NCI-H187 (cell line): Measurements from ENCODE around the gene EGFLAM.

Experiments
- DNase-seq, 2 experiments: peaks; one replicate each; lab custom pipeline; 2025; lab: John Stamatoyannopoulos, UW

Gene EGFLAM

GRCh38 chr5:38265546-38266179 is 7.3 kb downstream of the EGFLAM start:
- DNase-seq, result peak; percentile 28 to 47

DNA sequence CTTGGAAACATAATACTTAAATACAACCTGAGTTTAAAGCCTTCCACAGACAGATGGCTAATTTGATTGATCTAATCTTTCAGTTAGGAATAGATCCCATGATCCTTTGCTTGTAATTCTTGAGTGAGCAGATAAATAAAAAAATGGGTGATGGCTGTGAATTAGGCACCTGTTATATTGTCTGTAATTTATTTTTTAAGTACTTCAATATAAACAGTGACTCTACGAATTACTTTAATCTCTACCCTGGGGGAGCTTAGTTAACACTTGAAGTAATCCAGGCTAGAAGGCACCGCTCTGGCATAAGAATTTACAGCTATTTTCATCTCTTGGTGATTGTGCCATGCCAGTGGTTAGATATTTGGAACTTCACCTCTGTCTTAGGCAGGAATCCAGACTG is 9.0 kb downstream of the EGFLAM start:
- DNase-seq, result no peak

GRCh38 chr5:38273626-38274025 is 15.3 kb downstream of the EGFLAM start:
- DNase-seq, result no peak

DNA sequence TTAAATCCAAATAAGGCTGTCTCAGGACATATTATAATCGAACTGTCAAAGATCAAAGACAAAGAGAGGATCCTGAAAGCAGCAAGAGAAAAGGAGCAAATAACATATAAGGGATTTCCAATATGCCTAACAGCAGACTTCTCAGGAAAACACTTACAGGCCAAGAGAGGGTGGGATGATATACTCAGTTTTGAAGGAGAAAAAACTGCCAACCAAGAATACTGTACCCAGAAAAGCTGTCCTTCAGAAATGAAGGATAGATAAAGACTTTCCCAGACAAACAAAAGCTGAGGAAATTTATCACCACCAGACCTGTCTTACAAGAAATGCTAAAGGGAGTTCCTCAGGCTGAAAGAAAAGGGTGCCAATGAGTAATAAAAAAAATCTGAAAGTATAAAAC is 16.0 kb downstream of the EGFLAM start:
- no peak for DNase-seq

GRCh38 chr5:38284384-38284783 is 26.0 kb downstream of the EGFLAM start:
- no peak for DNase-seq

GRCh38 chr5:38285226-38285625 is 26.9 kb downstream of the EGFLAM start:
- no peak for DNase-seq

DNA sequence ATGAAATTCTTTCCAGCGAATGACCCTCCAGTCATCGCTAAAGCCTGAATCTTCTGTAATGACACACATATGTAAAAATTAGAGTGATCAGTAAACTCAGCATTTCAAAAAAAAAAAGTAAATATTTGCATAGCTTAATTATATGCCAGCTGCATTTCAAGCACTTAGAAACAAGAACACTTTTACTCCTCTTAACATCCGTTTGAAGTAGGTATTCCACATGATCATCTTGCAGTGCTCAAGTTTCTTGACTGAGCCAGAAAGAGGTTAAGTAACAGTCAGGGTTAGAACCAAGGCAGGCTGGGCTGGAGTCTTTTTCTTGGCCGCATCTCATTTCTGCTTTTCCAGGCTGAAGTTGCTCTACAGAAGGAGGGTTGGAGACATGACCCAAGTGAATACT is 27.6 kb downstream of the EGFLAM start:
- peak in 1 of 2 experiments; percentile 13 for DNase-seq

GRCh38 chr5:38287124-38287523 is 28.8 kb downstream of the EGFLAM start:
- DNase-seq, result no peak

DNA sequence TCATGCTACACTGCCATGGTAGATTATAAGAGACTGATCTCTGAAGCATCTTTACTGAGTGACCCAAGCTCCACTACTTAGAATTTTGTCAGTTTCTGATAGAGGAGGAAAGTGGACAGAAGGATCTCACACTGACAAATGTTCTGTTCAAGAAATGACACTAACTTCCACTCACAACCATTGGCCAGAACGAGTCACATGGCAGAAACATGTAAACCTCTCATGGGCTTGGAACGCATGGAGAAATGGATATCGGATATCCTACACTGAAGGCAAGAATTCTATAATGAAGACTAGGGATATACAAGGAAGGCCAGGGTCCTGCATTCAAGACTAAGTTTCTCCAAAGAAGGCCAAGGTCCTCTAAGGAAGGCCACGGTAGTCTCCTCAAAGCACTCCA is 31.1 kb downstream of the EGFLAM start:
- DNase-seq, result no peak

GRCh38 chr5:38290028-38290653 is 31.8 kb downstream of the EGFLAM start:
- no peak for DNase-seq

DNA sequence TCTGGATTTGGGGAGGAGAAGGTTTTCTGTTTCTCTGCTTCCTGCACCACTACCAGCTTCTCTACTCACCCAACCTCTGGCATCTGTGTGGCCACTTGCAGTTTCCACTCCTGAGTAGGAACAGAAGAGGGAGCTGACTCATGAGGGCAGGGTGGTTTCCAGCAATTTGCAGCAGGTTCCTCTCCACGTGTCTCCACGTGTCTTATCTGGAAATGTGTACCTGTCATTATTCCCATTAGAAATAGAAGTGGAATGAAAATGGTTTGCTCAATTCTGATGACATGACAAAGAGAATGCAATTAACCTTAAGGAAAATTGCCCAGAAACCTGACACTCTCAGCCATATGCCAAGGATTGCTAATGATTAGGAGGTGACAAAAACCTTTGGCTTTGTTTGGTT is 33.0 kb downstream of the EGFLAM start:
- DNase-seq, result no peak

DNA sequence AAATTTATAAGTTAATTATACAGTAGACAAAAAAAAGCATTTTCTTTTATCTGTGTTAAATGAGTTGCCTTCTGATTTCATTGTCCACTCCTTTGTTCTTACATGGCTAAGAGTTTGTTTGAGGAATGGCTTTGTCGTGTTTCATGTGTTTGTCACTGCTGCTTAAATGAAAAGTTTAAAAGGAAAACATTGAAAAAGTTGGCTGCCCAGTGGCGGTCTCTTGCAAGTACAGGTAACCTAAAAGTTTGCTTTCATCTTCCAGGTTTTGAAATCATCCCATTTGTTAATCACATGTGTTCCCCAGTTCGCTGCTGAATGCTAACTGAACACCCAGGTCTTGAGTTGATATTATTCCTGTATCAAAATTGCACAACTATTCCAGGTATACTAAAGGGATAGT is 33.9 kb downstream of the EGFLAM start:
- no peak for DNase-seq

- DNase-seq, result no peak
Measured at GRCh38 chr5:38295751-38296150, 37.4 kb downstream of the EGFLAM start.

DNA sequence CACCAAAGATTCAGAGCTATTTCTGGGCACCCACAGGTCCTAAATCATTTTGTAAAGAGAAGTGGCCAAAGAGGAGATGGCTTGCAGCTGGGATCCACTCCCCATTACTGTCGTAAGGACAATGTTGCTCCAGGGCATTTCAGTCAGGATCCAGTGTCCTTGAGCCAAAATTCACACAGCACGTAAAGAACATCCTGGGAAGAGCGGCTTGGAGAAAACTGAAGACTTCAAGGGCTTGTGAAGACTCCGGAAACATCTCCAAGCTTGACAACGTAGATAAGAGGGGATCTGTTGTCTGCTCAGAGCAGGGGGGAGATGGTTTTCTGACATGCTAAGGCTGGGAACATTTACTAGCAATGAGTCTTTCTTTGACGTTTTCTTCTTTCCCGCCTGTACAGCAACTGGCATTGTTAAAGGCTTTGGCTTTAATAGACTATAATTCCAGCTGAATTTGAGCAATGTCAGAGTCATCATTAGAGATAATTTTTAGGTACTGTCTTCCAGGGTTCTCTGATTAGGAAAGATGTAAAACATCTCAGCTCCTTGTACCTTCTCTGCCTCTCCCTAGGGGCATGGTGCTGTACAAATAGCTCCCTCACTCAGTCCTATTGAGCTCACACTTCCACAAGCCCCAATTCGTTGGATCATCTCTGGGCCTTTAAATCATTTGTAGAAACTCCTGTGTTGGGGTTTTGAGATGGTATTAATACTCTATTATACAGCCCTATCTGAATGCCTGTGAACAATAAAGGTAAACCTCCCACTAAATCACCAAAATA is 39.7 kb downstream of the EGFLAM start:
- DNase-seq, result no peak

DNA sequence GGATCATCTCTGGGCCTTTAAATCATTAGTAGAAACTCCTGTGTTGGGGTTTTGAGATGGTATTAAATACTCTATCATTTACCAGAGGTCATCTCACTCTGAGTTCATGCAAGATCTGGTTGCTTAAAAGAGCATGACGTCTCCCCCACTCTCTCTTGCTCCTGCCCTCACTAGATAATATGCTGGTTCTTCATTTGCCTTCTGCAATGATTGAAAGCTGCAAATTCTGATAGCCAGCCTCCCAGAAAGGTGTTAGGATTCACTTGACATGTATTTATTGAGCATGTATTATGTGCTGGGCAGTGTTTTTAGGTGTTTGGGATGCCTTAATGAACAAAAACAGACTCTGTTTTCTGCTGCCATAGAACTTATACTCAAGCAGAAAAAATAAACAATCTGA is 41.2 kb downstream of the EGFLAM start:
- no peak for DNase-seq

DNA sequence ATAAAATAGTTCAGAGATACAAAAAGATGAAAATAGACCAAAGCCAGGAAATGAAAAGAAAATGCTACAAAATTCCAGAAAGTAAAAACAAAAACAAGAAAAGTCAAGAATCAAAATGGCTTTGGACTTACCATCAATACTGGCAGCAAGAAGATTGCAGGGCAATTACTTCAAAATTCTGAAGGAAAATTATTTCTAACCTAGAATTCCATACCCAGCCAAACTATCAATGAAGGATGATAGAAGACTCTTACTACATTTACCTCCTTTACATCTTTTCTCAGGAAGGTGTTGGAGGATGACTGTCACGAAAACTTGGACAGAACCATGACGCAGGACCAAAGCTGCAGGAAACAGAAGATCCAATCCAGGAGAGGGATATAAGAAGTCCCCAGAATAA is 46.8 kb downstream of the EGFLAM start:
- DNase-seq, result no peak

DNA sequence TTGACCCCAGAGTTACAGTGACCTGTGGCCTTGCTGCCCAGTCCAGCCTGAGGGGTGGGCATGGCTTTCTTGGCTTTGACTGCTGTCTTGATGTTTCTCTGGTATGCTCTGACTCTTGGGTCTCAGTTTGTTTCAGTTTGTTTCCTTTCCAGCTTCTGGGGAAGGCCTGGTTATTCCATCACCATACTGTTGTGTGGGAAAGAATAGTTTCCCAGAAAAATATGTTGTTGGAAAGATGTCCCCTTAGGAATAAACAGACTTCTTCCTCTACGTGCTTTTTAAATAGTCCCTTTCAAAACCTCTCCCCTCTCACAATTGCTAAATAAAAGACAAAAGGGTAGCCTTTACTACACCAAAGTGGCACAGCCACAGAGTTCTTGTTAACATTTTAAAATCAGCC is 49.5 kb downstream of the EGFLAM start:
- no peak for DNase-seq

DNA sequence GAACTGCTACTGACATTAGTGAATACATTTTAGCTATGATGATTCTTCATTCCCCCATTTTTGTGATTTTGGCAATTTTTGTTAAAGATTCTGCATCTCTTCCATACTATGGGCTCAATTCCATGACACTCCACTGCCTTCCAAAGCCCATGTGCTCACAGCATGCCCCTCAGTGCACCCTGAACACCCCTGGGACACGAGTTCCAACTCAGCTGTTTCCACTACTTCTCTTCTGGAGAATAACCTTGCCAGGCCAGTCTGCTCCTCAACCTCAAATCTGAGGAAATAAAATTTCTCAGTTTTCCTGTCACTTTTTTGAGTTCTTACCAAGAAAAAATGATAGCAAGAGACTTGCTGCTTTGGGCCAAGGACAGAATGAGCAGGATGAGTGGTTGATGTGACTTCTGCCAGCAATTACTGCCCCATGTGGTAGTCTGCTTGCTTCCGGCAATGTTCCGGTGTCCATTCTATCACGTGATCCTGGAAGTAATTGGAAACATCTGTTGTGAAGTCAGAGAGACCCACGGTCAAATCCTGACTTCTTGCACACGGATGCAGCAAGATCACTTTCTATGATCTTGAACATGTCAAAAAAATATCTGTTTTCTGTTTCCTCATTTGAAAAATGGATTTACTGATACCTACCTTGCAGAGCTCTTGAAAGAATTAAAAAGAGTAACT is 58.3 kb downstream of the EGFLAM start:
- no peak for DNase-seq

DNA sequence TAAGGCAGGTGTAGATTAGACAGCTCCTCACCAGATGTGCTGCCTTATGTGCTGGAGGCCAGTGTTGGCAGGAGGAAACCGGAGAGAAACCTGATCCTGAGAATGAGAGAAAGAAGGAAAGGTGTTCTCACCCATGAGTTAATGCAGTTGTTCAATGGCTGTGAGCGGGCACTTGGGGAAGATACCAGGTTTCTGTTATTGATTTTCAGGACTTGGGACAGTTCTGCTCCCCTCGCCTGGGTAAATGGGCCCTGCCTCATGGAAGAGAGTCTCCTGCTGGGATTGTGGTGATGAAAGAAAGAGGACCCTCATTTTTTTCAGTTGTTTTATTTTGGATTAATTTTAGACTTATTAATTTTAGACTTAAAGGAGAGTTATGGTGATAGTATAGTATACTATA is 59.5 kb downstream of the EGFLAM start:
- no peak for DNase-seq

DNA sequence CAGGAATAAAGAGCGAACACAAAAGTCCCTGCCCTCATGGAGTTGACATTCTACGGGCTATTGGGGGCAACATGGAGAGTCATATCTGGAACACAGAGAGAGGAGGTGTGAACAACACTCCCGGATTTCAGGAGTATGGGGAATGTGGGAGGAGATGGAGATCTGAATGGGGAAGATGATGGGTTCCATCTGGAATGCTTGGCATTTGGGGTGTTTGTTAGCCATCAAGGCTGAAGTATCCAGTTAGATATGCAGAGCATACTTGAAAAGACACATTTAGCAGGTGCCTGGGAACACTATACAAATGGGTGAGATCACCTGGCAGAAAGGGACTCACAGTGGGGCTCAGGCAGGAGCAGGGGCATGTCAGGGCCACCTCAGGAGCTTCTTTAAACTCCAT is 61.1 kb downstream of the EGFLAM start:
- no peak for DNase-seq

DNA sequence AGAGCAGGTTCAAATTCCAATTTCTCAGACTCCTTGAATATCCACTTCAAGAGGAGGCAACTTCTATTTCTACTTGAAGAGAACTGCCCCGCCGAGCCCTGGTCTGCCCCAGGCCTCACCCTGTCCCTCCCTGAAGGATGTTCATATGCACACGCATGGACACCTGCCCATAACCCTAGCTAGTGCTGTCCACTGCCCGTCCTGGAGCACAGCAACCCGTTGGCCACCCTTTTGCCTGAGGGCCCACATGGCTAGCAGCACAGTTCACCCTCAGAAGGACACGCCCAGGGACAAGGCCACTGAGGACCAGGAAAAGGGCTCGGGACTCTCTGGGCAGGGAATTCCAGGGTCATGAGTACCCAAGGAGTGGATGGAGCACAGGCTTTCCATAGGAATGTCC is 63.6 kb downstream of the EGFLAM start:
- no peak for DNase-seq

DNA sequence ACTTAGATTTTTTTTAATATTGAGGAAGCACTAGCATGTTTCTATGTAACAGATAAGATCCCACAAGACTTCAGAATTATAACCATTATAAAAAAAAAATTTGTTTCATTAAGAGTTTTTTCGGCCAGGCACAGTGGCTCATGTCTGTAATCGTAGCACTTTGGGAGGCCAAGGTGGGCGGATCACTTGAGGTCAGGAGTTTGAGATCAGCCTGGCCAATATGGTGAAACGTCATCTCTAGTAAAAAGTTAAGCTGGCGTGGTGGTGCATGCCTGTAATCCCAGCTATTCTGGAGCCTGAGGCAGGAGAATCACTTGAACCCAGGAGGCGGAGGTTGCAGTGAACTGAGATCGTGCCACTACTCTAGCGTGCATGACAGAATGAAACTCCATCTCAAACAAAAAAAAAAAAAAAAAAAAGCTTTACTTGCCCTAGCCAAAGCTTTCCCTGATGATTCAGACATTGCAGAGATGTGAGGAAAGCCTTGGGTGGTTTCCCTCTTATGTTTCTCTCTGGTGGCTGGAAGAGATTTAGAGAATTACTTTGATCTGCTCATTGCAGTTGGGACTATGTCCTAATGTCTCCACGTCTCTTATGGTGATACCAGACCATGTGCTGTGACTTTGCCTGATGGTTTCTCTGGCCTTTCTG is 65.4 kb downstream of the EGFLAM start:
- no peak for DNase-seq
